NB4 (cell line): ENCODE data around the gene DSCAML1.

ENCODE experiments used
- CTCF ChIP-seq: IDR thresholded peaks from one replicate; pipeline ENCODE4 v1.5.1; 2012; ENCODE audit warnings: low read depth, low read length
- POLR2A ChIP-seq: IDR thresholded peaks from 2 replicates; pipeline ENCODE4 v1.6.1; 2011; ENCODE audit warnings: mild to moderate bottlenecking; ENCODE audit not compliant: insufficient read length; ENCODE audit errors: extremely low read depth

- no peak for TF ChIP-seq CTCF
- no peak for TF ChIP-seq POLR2A
Observed at GRCh38 chr11:117442049-117442868, 354.8 kb downstream of the DSCAML1 start.
